GM10266 (cell line): Measurements from ENCODE around the gene FIG4.
"Not testable (repeated sequence)": the region's sequence is repeated elsewhere in the genome, so short reads cannot be mapped to it uniquely, and the experiment has no call there.

Source experiments
- DNase-seq: peaks from one replicate; pipeline ENCODE4 v3.0.0; 2012; ENCODE audit errors: extremely low spot score
- CTCF ChIP-seq: IDR thresholded peaks from 2 replicates; pipeline ENCODE4 v1.5.1; 2012; ENCODE audit warnings: mild to moderate bottlenecking, low read depth; ENCODE audit not compliant: control insufficient read depth, insufficient read depth; ENCODE audit errors: missing control alignments

FIG4 gene

GRCh38 chr6:109702791-109703190 lies 11.7 kb downstream of the FIG4 start:
- TF ChIP-seq CTCF, result no peak
- no peak for DNase-seq

GRCh38 chr6:109705258-109705657 lies 14.2 kb downstream of the FIG4 start:
- DNase-seq, result peak; percentile 67
- peak; percentile 95 for TF ChIP-seq CTCF

GRCh38 chr6:109706513-109706912 lies 15.4 kb downstream of the FIG4 start:
- no peak for TF ChIP-seq CTCF

GRCh38 chr6:109708099-109708498 lies 17.0 kb downstream of the FIG4 start:
- DNase-seq, result not testable (repeated sequence)

More at GRCh38 chr6:109706513-109706912, 15.4 kb downstream of the FIG4 start:
- no peak for DNase-seq

- TF ChIP-seq CTCF, result no peak
- DNase-seq, result no peak
Observed at GRCh38 chr6:109713097-109713496, 22.0 kb downstream of the FIG4 start.

GRCh38 chr6:109714166-109714565 lies 23.1 kb downstream of the FIG4 start:
- no peak for TF ChIP-seq CTCF
- DNase-seq, result no peak

- no peak for DNase-seq
- no peak for TF ChIP-seq CTCF
Observed at GRCh38 chr6:109714611-109715010, 23.5 kb downstream of the FIG4 start.

GRCh38 chr6:109715616-109716015 lies 24.5 kb downstream of the FIG4 start:
- no peak for TF ChIP-seq CTCF

More at GRCh38 chr6:109715616-109716015, 24.5 kb downstream of the FIG4 start:
- no peak for DNase-seq
